GM10847 (cell line): ENCODE measurements around the gene VSTM4.

Experiments used
- POLR2A ChIP-seq: IDR thresholded peaks from 2 replicates; pipeline ENCODE4 v1.6.1; 2011; ENCODE audit not compliant: insufficient read length; ENCODE audit errors: extremely low read depth

The VSTM4 gene

DNA sequence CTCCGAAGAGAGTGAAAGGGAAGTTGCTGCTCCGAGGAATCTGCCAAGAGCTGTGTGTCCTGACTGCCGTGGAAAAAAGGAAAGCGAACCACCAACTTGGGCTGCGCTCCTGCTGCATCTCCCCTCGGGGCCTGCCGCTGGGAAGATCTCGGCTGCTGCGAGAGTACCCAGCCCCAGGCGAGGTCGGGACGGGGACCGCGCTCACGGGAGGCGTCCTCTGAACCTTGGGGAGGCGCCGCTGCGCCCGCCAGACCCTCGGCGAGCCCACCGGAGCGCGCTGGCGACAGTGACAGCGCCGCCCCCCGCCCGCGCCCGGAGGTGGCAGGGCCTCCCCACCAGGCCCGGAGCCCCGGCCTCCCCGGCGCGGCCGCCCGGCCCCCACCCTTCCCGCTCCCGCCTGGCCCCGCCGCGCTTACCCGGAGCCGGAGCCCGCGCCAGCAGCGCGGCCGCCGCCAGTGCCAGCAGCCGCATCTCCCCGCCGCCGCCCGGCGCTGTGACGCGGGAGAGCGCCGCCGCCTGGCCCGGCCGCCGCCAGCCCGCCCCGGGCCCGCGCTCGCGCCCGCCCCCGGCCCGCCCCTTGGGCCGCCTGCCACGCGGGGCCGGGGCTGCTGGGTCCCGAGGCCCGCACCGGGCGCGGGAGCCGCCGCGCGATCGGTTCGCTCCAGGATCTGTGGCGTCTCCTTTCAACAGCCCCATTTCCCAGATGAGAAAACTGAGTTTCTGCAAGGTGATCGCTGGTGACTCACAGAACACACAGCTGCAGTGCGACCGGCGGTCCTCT, at the start of gene VSTM4:
TSS of gene VSTM4 (minus strand) at position 508 of the 781 bp plus-strand sequence. CDS start at position 471, 37 bp downstream.
- no peak for TF ChIP-seq POLR2A

GRCh38 chr10:49164559-49165188, 49.4 kb upstream of the VSTM4 start:
- no peak for TF ChIP-seq POLR2A

GRCh38 chr10:49163741-49164140, 48.4 kb upstream of the VSTM4 start:
- no peak for TF ChIP-seq POLR2A

DNA sequence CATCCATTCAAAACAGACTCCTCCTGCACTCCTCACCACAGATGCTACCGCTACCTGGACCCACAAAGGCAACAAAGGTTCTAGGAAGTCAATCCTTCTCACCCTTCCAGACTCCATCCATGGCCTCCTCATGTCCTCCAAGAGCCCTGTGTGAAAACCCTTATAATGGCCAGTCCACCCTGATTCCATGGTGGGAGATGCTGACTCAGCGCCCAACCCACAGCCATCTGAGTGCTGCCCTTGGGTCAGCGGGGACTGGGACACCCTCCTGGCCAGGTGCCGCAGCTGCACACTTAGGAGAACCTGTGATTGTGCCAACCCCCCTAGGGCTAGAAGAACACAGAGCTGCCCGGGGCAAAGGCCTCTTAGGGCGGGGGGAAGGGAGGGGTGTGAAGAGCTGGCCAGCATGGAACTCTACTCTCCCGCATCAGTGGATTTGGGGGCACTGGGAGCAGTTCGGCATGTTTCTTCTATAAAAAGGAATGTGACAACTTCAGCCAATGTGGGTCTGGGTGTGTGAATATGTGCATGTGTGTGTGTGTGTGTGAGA, 47.5 kb upstream of the VSTM4 start:
- no peak for TF ChIP-seq POLR2A

- no peak for TF ChIP-seq POLR2A
Measured at GRCh38 chr10:49162063-49162462, 46.7 kb upstream of the VSTM4 start.

GRCh38 chr10:49161411-49161997, 46.2 kb upstream of the VSTM4 start:
- no peak for TF ChIP-seq POLR2A

DNA sequence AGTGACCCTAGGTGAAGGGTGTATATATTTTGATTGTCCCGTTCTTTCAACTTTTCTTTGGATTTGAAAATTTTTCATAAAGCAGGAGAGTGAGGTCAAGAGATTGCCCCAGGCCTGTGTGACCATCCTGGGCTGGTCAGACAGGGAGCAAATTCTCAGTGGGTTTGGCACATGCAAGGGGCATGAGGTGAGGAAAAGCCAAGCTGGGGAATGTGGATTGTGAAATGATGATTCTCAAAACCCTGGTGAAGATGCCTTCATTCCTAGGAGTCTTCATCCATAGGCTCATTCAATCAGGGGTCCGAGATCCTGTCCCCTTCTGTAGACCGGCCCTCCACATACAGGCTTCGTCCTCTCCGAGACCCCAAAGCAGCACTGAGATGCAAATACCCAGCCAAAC, 45.5 kb upstream of the VSTM4 start:
- TF ChIP-seq POLR2A: no peak

- no peak for TF ChIP-seq POLR2A
Measured at GRCh38 chr10:49160110-49160509, 44.8 kb upstream of the VSTM4 start.

DNA sequence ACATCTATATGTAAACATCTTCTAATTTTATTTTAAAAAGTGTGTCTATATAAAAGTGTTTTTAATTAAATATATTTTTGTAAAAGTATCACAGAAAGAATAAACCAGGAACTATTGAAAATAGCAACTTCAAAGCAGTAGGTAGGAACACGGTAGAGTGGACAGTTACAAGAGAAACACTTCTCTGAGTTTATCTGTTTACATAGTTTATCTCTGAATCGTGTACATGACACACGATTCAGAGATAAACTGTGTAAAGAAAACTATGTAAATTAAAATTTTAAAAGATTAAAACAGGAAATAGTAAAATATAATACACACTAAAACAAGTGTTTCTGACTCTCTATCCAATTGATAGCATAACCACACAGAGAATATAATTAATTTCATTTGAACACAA, 43.6 kb upstream of the VSTM4 start:
- no peak for TF ChIP-seq POLR2A

DNA sequence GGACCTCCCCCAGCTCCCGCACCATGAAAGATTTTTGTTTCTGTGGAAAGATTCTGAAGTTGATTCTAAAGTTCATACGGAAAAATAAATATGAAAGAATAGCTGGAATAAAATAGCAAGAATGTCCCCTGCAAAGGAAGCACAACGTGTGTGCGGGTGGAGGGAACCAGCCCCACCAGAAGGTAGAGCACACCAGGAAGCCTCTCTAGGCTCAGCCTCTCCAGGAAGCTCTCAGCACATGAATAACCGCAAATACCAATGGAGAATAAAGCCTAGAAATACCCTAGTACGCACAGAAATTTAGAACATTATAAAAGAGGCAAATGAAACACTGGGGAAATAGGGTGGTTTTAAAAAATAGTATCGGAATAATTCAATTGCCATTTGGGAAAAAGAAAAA, 43.1 kb upstream of the VSTM4 start:
- no peak for TF ChIP-seq POLR2A

- TF ChIP-seq POLR2A: no peak
Measured at GRCh38 chr10:49157229-49157628, 41.9 kb upstream of the VSTM4 start.

DNA sequence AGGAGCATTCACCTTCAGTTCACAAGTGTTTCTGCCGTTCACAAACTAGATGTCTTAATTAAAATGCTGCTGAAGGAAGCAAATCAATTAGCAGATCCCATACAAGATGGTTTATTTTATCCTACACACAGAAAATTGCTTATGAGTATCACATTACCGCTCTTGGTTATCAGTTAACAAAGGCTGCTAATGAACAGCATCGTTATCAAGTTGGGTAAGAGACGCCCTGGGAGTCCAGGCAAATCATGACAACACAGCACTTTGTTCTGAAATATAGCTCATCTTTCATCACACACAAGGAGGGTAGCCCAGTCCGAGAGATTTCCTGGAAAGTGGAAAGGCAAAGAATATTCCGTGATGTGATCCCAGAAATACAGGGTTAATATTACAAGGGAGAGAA, 39.3 kb upstream of the VSTM4 start:
- no peak for TF ChIP-seq POLR2A

GRCh38 chr10:49153971-49154370, 38.6 kb upstream of the VSTM4 start:
- no peak for TF ChIP-seq POLR2A

DNA sequence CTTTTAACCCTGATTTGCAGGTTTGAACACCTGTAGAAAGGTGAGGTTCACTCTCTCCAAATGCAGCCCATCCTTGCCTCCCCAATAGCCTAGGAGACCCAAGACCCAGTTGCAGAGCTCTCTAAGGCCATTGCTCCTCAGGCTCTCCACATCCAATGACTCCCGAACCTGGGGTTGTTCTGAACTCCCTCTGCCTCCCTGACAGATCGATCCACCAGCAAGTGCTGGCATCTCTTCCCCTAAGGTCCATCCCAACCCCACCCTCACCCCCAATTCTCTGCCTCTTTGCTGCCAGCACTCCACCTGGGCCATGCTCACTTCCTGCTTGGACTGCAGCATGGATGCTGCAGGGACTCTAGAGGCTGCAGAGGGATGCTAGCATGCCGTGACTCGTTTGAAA, 37.8 kb upstream of the VSTM4 start:
- no peak for TF ChIP-seq POLR2A

GRCh38 chr10:49152663-49153062, 37.3 kb upstream of the VSTM4 start:
- TF ChIP-seq POLR2A: no peak

DNA sequence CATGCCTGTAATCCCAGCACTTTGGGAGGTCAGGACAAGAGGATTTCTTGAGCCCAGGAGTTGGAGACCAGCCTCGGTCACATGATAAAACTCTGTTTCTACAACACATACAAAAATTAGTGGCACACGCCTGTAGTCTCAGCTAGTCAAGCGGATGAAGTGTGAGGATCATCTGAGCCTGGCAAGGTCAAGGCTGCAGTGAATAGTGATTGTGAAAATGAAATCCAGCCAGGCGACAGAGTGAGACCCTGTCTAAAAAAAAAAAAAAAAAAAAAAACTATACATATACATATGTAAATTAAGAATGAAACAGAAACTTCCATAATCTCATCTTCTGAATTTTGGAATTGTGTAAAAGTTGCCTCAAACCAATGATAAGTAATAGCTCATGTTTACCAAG, 36.7 kb upstream of the VSTM4 start:
- TF ChIP-seq POLR2A: no peak

GRCh38 chr10:49151481-49151880, 36.2 kb upstream of the VSTM4 start:
- no peak for TF ChIP-seq POLR2A

GRCh38 chr10:49151025-49151445, 35.7 kb upstream of the VSTM4 start:
- no peak for TF ChIP-seq POLR2A
